ENCODE results near the gene CCDC12.

Gene CCDC12

GRCh38 chr3:47007001-47007400 lies 30.5 kb upstream of the CCDC12 start:
- Histone ChIP-seq H3K27me3 (ENCODE audit: low read depth, low read length) (no peaks in the 10 kb centered on the region), H3K9me3 (ENCODE audit: control insufficient read depth in 1 of 2, low read length in 2 of 2) (no peaks in the 10 kb centered on the region), H3K4me3 (ENCODE audit: low read depth in 1 of 2, low read length in 2 of 2) (no peak overlapping the region), H3K27ac (ENCODE audit: low read length) (no peak overlapping the region), H3K36me3 (ENCODE audit: control insufficient read depth in 1 of 2, insufficient read depth in 2 of 2, low read length in 2 of 2) (peaks cover 13 to 43% of the 10 kb centered on the region in 2 donors), H3K4me1 (ENCODE audit: control insufficient read depth in 1 of 2, insufficient read depth in 2 of 2, low read length in 2 of 2) (peaks cover 0 to 10% of the 10 kb centered on the region in 2 donors)

DNA sequence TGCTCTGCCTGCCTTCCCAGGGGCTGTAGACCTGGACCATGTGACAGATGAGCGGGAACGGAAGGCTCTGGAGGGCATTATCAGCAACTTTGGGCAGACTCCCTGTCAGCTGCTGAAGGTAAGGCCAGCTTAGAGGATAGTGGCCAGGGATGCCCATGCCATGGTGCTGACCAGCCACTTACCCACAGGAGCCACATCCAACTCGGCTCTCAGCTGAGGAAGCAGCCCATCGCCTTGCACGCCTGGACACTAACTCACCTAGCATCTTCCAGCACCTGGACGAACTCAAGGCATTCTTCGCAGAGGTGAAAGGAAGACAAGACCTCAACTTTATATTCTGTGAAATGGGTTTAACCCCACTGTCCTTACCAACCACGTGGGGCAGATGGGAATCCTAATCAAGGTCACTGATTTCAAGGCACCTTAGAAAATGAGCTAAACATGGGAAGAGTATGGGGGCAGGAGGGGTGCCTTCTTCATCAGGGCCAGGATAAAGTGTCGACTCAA lies 29.7 kb upstream of the CCDC12 start:
- Histone ChIP-seq H3K36me3 (ENCODE audit: control insufficient read depth in 1 of 2, insufficient read depth in 2 of 2, low read length in 2 of 2) (peaks cover 17 to 51% of the 10 kb centered on the region in 2 donors), H3K4me3 (ENCODE audit: low read depth in 1 of 2, low read length in 2 of 2) (no peak overlapping the region), H3K9me3 (ENCODE audit: control insufficient read depth in 1 of 2, low read length in 2 of 2) (no peaks in the 10 kb centered on the region), H3K27me3 (ENCODE audit: low read depth, low read length) (no peaks in the 10 kb centered on the region), H3K4me1 (ENCODE audit: control insufficient read depth in 1 of 2, insufficient read depth in 2 of 2, low read length in 2 of 2) (peaks cover 0 to 10% of the 10 kb centered on the region in 2 donors), H3K27ac (ENCODE audit: low read length) (no peak overlapping the region)

DNA sequence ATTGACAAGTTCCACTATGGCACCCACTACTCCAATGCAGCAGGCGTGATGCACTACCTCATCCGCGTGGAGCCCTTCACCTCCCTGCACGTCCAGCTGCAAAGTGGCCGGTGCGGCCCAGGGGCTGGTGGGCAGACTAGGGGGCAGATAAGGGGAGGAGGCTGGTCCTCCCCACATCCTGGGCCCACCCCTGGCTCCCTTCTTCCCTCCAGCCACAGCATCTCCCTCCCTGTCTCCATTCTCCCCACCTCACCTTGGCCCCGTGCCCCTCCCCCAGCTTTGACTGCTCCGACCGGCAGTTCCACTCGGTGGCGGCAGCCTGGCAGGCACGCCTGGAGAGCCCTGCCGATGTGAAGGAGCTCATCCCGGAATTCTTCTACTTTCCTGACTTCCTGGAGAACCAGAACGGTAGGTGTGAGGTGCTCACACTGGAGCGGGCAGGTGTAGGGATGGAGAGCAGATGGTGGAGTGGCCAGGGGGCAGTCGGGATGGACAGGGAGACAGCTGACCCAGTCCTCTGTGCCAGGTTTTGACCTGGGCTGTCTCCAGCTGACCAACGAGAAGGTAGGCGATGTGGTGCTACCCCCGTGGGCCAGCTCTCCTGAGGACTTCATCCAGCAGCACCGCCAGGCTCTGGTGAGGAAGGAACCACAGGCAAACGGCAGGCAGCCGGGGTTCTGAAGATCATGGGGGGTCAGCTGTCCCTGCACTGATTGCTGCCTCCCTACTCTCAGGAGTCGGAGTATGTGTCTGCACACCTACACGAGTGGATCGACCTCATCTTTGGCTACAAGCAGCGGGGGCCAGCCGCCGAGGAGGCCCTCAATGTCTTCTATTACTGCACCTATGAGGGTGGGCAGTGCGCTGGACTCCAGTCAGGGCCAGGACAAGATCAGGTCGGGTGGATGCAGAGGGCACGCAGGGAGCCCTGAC lies 28.9 kb upstream of the CCDC12 start:
- peaks cover 0 to 10% of the 10 kb centered on the region in 2 donors for H3K4me1 ChIP-seq (ENCODE audit: control insufficient read depth in 1 of 2, insufficient read depth in 2 of 2, low read length in 2 of 2)
- H3K27ac ChIP-seq (ENCODE audit: low read length) = no peak overlapping the region
- no peaks in the 10 kb centered on the region for H3K9me3 ChIP-seq (ENCODE audit: control insufficient read depth in 1 of 2, low read length in 2 of 2)
- peaks cover 20 to 58% of the 10 kb centered on the region in 2 donors for H3K36me3 ChIP-seq (ENCODE audit: control insufficient read depth in 1 of 2, insufficient read depth in 2 of 2, low read length in 2 of 2)
- H3K4me3 ChIP-seq (ENCODE audit: low read depth in 1 of 2, low read length in 2 of 2) = no peak overlapping the region
- H3K27me3 ChIP-seq (ENCODE audit: low read depth, low read length) = no peaks in the 10 kb centered on the region

DNA sequence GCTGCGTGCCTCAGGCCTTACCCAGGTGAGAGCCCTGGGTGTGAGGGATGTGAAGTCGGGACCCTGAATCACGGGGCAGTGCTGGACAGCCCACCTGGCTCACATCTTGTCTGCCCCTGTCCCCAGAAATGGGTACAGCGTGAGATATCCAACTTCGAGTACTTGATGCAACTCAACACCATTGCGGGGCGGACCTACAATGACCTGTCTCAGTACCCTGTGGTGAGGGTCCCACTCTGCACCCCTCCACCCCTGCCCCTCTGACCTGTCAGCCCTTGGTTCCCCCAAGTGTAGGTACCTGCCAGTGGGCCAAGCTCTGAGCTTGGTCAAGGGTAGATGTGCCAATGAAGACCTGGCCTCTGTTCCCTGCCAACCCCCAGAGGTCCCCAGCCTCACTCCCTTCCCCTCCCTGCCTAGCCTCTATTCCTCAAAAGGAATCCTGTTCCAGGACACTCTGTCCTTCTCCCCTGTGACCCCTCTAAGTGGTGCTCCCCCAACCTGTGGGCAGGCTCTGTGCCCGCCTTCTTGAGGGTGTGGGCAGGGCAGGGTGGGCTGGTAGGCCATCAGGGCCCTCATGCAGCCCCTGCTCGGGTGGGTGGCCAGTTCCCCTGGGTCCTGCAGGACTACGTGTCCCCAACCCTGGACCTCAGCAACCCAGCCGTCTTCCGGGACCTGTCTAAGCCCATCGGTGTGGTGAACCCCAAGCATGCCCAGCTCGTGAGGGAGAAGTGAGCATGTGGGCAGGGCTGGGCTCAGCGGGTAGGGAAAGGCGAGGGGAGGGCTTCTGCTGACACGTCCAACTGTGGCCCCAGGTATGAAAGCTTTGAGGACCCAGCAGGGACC lies 28.0 kb upstream of the CCDC12 start:
- Histone ChIP-seq H3K4me1 (ENCODE audit: control insufficient read depth in 1 of 2, insufficient read depth in 2 of 2, low read length in 2 of 2) (peaks cover 0 to 4% of the 10 kb centered on the region in 2 donors), H3K27ac (ENCODE audit: low read length) (no peak overlapping the region), H3K36me3 (ENCODE audit: control insufficient read depth in 1 of 2, insufficient read depth in 2 of 2, low read length in 2 of 2) (peaks cover 25 to 67% of the 10 kb centered on the region in 2 donors), H3K27me3 (ENCODE audit: low read depth, low read length) (no peaks in the 10 kb centered on the region), H3K4me3 (ENCODE audit: low read depth in 1 of 2, low read length in 2 of 2) (no peak overlapping the region), H3K9me3 (ENCODE audit: control insufficient read depth in 1 of 2, low read length in 2 of 2) (no peaks in the 10 kb centered on the region)

GRCh38 chr3:47003461-47004368 lies 27.2 kb upstream of the CCDC12 start:
- Histone ChIP-seq H3K27me3 (ENCODE audit: low read depth, low read length) (no peaks in the 10 kb centered on the region), H3K9me3 (ENCODE audit: control insufficient read depth in 1 of 2, low read length in 2 of 2) (no peaks in the 10 kb centered on the region), H3K4me1 (ENCODE audit: control insufficient read depth in 1 of 2, insufficient read depth in 2 of 2, low read length in 2 of 2) (no peaks in the 10 kb centered on the region), H3K4me3 (ENCODE audit: low read depth in 1 of 2, low read length in 2 of 2) (no peak overlapping the region), H3K36me3 (ENCODE audit: control insufficient read depth in 1 of 2, insufficient read depth in 2 of 2, low read length in 2 of 2) (peaks cover 25 to 71% of the 10 kb centered on the region in 2 donors), H3K27ac (ENCODE audit: low read length) (no peak overlapping the region)

GRCh38 chr3:47003056-47003410 lies 26.5 kb upstream of the CCDC12 start:
- H3K27me3 ChIP-seq (ENCODE audit: low read depth, low read length) = no peaks in the 10 kb centered on the region
- no peaks in the 10 kb centered on the region for H3K4me1 ChIP-seq (ENCODE audit: control insufficient read depth in 1 of 2, insufficient read depth in 2 of 2, low read length in 2 of 2)
- H3K27ac ChIP-seq (ENCODE audit: low read length) = no peak overlapping the region
- no peak overlapping the region for H3K4me3 ChIP-seq (ENCODE audit: low read depth in 1 of 2, low read length in 2 of 2)
- no peaks in the 10 kb centered on the region for H3K9me3 ChIP-seq (ENCODE audit: control insufficient read depth in 1 of 2, low read length in 2 of 2)
- peaks cover 25 to 71% of the 10 kb centered on the region in 2 donors for H3K36me3 ChIP-seq (ENCODE audit: control insufficient read depth in 1 of 2, insufficient read depth in 2 of 2, low read length in 2 of 2)

GRCh38 chr3:47002171-47003055 lies 25.9 kb upstream of the CCDC12 start:
- Histone ChIP-seq H3K27me3 (ENCODE audit: low read depth, low read length) (no peaks in the 10 kb centered on the region), H3K4me3 (ENCODE audit: low read depth in 1 of 2, low read length in 2 of 2) (no peak overlapping the region), H3K4me1 (ENCODE audit: control insufficient read depth in 1 of 2, insufficient read depth in 2 of 2, low read length in 2 of 2) (no peaks in the 10 kb centered on the region), H3K9me3 (ENCODE audit: control insufficient read depth in 1 of 2, low read length in 2 of 2) (no peaks in the 10 kb centered on the region), H3K36me3 (ENCODE audit: control insufficient read depth in 1 of 2, insufficient read depth in 2 of 2, low read length in 2 of 2) (peaks cover 25 to 73% of the 10 kb centered on the region in 2 donors), H3K27ac (ENCODE audit: low read length) (no peak overlapping the region)

DNA sequence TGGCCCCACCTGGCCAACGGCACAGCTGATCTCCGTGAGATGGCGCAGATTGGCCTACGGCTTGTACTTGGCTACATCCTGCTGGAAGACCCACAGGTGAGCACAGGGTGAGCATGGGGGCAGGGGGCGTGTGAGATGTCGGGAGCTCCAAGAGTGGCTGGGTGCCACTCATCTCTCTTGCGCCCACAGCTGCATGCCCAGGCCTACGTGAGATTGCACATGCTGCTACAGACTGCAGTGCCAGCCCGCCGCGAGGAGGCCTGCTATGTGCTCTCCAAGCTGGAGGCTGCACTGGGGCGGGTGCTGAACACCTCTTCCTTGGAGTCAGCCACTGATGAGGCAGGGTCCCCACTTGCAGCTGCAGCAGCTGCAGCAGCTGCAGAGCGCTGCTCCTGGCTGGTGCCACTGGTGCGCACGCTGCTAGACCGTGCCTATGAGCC lies 25.2 kb upstream of the CCDC12 start:
- no peaks in the 10 kb centered on the region for H3K4me1 ChIP-seq (ENCODE audit: control insufficient read depth in 1 of 2, insufficient read depth in 2 of 2, low read length in 2 of 2)
- no peak overlapping the region for H3K4me3 ChIP-seq (ENCODE audit: low read depth in 1 of 2, low read length in 2 of 2)
- H3K27me3 ChIP-seq (ENCODE audit: low read depth, low read length) = no peaks in the 10 kb centered on the region
- H3K9me3 ChIP-seq (ENCODE audit: control insufficient read depth in 1 of 2, low read length in 2 of 2) = no peaks in the 10 kb centered on the region
- peaks cover 18 to 75% of the 10 kb centered on the region in 2 donors for H3K36me3 ChIP-seq (ENCODE audit: control insufficient read depth in 1 of 2, insufficient read depth in 2 of 2, low read length in 2 of 2)
- H3K27ac ChIP-seq (ENCODE audit: low read length) = no peak overlapping the region

DNA sequence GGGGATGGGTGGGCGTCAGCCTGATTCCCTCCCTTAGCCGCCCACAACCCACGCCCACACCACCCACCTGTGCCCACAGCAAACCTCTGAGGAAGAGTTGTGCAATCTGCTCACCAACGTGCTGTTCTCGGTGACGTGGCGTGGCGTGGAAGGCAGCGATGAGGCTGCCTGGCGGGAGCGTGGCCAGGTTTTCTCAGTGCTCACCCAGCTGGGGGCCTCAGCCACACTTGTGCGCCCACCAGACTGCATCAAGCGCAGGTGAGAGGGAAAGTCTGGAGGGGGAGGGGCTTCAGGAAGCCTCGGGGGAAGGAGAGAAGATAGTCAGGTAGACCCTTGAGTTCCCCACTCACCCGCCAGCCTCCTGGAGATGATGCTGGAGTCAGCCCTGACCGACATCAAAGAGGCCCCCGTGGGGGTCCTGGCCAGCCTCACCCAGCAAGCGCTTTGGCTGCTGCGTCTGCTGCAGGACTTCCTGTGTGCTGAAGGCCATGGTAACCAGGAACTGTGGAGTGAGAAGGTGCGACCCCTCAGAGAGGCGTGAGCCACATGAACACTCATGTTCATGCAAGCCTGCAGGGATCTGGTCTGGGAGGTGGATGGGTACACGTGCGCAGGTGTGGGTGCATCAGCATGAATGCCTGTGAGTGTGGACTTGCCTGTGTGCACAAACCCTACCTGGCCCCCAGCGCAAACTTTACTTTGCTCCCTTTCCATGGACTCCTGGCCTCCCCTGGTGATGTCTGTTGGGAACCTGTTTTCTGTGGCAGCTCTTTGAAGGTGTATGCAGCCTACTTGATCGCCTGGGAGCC lies 24.6 kb upstream of the CCDC12 start:
- peaks cover 18 to 71% of the 10 kb centered on the region in 2 donors for H3K36me3 ChIP-seq (ENCODE audit: control insufficient read depth in 1 of 2, insufficient read depth in 2 of 2, low read length in 2 of 2)
- no peak overlapping the region for H3K4me3 ChIP-seq (ENCODE audit: low read depth in 1 of 2, low read length in 2 of 2)
- no peaks in the 10 kb centered on the region for H3K9me3 ChIP-seq (ENCODE audit: control insufficient read depth in 1 of 2, low read length in 2 of 2)
- no peaks in the 10 kb centered on the region for H3K4me1 ChIP-seq (ENCODE audit: control insufficient read depth in 1 of 2, insufficient read depth in 2 of 2, low read length in 2 of 2)
- no peaks in the 10 kb centered on the region for H3K27me3 ChIP-seq (ENCODE audit: low read depth, low read length)
- no peak overlapping the region for H3K27ac ChIP-seq (ENCODE audit: low read length)

Measured in muscle layer of duodenum (tissue), 2 donors.